Caco-2 (cell line): ENCODE measurements around the gene RIMS4. TPM values are rescaled to one million over a fixed set of nuclear protein-coding genes. Genes with fewer than 3 reads are reported as not detected.

Experiments
- BruUV-seq: library from RNA; stranded (reverse); fragments of 400-500 nt; replicated peaks from 2 replicates; lab custom pipeline; 2021; lab: Mats Ljungman, UMichigan
- CTCF ChIA-PET: fragments of 300-600 bp; sonication (Branson Sonifier 250); formaldehyde crosslinking; loops from one replicate; lab custom pipeline; 2022; ENCODE audit warnings: antibody characterized with exemption; lab: Charles Lee
- POLR2A ChIA-PET: fragments of 300-600 bp; sonication (Branson Sonifier 250); formaldehyde crosslinking; loops from one replicate; lab custom pipeline; 2022; ENCODE audit warnings: antibody characterized with exemption; lab: Charles Lee
- DNase-seq, 2 experiments: peaks; one replicate each; pipeline versions ENCODE4 v3.0.0 to v3.0.0-alpha.2; 2020 to 2022
- H3K27me3 ChIP-seq: replicated peaks from 2 replicates; pipeline ENCODE4 v1.6.0; 2011; ENCODE audit warnings: low read length; ENCODE audit not compliant: control insufficient read depth, insufficient read depth
- H3K36me3 ChIP-seq: 2 replicates; pipeline ENCODE4 v1.5.1; 2011; ENCODE audit warnings: low read length; ENCODE audit not compliant: control insufficient read depth, insufficient read depth
- H3K4me1 ChIP-seq: fragments of 250-450 bp; sonication (Bioruptor Pico); 2 replicates; pipeline ENCODE4 v1.5.1; 2020; ENCODE audit warnings: mild to moderate bottlenecking
- H3K4me3 ChIP-seq: 2 replicates; pipeline ENCODE4 v1.5.1; 2011; ENCODE audit warnings: low read depth, mild to moderate bottlenecking, control low read depth, low read length
- H3K9me3 ChIP-seq: fragments of 250-450 bp; sonication (Bioruptor Pico); 2 replicates; pipeline ENCODE4 v1.5.1; 2020; ENCODE audit warnings: mild to moderate bottlenecking, moderate library complexity
- H3K27ac Mint-ChIP-seq: one replicate; pipeline ENCODE4 v1.8.0; 2022; ENCODE audit warnings: mixed read lengths; ENCODE audit not compliant: unreplicated experiment
- H3K27me3 Mint-ChIP-seq: one replicate; pipeline ENCODE4 v1.8.0; 2022; ENCODE audit warnings: mixed read lengths; ENCODE audit not compliant: insufficient read depth, unreplicated experiment
- H3K36me3 Mint-ChIP-seq: one replicate; pipeline ENCODE4 v1.8.0; 2022; ENCODE audit warnings: mild to moderate bottlenecking, mixed read lengths; ENCODE audit not compliant: insufficient read depth, unreplicated experiment
- H3K4me1 Mint-ChIP-seq: one replicate; pipeline ENCODE4 v1.8.0; 2022; ENCODE audit warnings: low read depth, mixed read lengths; ENCODE audit not compliant: unreplicated experiment
- H3K4me3 Mint-ChIP-seq: one replicate; pipeline ENCODE4 v1.8.0; 2022; ENCODE audit warnings: mild to moderate bottlenecking, moderate library complexity, mixed read lengths; ENCODE audit not compliant: unreplicated experiment
- H3K9me3 Mint-ChIP-seq: one replicate; pipeline ENCODE4 v1.8.0; 2022; ENCODE audit warnings: mixed read lengths; ENCODE audit not compliant: unreplicated experiment
- intact Hi-C: fragments of 100-400 bp; cut with micrococcal nuclease; formaldehyde crosslinking; loops from one replicate; pipeline ENCODE4 v1.10.0; 2022; ENCODE audit not compliant: unreplicated experiment
- total RNA-seq: library from RNA; stranded (reverse); gene quantifications from 2 replicates; pipeline ENCODE4 v1.2.3, GENCODE V29; 2022
- TF ChIP-seq, protein P1 (sequence below), 2 experiments: fragments of 200-600 bp in 1 of 2; IDR thresholded peaks; 1 replicate in 1 of 2; 2 replicates in 1 of 2; pipeline versions ENCODE4 v1.5.1 to v1.8.0; 2011 to 2022; ENCODE audit warnings: antibody characterized with exemption in 1 of 2, control low read depth in 1 of 2, inconsistent platforms in 1 of 2, low read depth in 1 of 2, low read length in 1 of 2, mild to moderate bottlenecking in 1 of 2, moderate library complexity in 1 of 2; ENCODE audit not compliant: insufficient read depth in 1 of 2, severe bottlenecking in 1 of 2, unreplicated experiment in 1 of 2

The RIMS4 gene
- total RNA-seq, 1 experiment from 2014 or later, result 9.0 TPM

GRCh38 chr20:44704551-44704971, 105.8 kb downstream of the RIMS4 start:
- Histone ChIP-seq H3K36me3 (no peaks in the 10 kb centered on the region), H3K9me3 (no peaks in the 10 kb centered on the region), H3K27me3 (no peaks in the 10 kb centered on the region; the same call in 1 of the 2 replicates), H3K4me3 (no peak overlapping the region), H3K4me1 (no peaks in the 10 kb centered on the region)
- ChIA-PET CTCF (interaction anchor here (0.6 to 2.0 kb wide), 3 partner anchors 14 to 27 kb away, joined by 3 to 6 read pairs (median 6); no protein-coding TSS in a partner anchor), POLR2A (interaction anchor here (0.7 kb wide), 1 partner anchor 181 kb away, joined by 5 read pairs; the partner anchor contains the start of gene YWHAB)
- Mint-ChIP-seq H3K4me3 (no peak overlapping the region), H3K36me3 (no peaks in the 10 kb centered on the region), H3K9me3 (no peaks in the 10 kb centered on the region), H3K27ac (no peak overlapping the region), H3K27me3 (peaks cover 2% of the 10 kb centered on the region), H3K4me1 (no peaks in the 10 kb centered on the region)
- no peak for DNase-seq
- TF ChIP-seq, protein P1, sequence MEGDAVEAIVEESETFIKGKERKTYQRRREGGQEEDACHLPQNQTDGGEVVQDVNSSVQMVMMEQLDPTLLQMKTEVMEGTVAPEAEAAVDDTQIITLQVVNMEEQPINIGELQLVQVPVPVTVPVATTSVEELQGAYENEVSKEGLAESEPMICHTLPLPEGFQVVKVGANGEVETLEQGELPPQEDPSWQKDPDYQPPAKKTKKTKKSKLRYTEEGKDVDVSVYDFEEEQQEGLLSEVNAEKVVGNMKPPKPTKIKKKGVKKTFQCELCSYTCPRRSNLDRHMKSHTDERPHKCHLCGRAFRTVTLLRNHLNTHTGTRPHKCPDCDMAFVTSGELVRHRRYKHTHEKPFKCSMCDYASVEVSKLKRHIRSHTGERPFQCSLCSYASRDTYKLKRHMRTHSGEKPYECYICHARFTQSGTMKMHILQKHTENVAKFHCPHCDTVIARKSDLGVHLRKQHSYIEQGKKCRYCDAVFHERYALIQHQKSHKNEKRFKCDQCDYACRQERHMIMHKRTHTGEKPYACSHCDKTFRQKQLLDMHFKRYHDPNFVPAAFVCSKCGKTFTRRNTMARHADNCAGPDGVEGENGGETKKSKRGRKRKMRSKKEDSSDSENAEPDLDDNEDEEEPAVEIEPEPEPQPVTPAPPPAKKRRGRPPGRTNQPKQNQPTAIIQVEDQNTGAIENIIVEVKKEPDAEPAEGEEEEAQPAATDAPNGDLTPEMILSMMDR (IDR thresholded peaks at IDR 0.05; ENCODE audit: insufficient read depth in 1 of 2, low read depth in 1 of 2, low read length in 1 of 2, severe bottlenecking in 1 of 2, unreplicated experiment in 1 of 2), result no peak
- no TSS peak for BruUV-seq
- intact Hi-C loops, result no loop called here

DNA sequence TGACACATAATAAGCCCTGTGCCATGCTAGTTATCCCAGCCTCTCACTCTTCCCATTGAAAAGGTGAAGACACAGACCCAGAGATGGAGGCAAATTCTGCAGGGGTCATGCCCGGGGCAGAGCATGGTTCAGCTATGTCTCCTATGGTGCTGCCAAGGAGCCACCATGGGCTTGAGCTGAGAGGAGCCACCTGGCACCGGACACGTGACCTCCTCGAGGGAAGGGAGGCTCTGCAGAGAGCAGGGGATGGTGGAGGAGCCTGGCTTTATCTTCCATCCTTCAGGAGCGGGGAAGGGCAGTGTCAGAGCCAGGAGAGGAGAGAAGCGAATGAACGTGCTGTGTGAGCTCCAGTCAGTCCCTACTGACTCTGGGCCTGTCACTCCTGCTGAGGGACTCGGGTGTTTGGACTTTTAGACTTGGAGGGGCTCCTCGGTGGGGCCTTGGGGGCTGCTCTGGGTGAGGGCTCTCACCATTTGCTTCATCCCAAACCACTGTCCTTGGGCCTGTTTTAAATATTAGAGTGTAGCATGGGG, 106.3 kb downstream of the RIMS4 start:
- TF ChIP-seq, protein P1 (IDR thresholded peaks at IDR 0.05; ENCODE audit: insufficient read depth in 1 of 2, low read depth in 1 of 2, low read length in 1 of 2, severe bottlenecking in 1 of 2, unreplicated experiment in 1 of 2), result no peak
- Histone ChIP-seq H3K4me1 (no peaks in the 10 kb centered on the region), H3K36me3 (no peaks in the 10 kb centered on the region), H3K4me3 (no peak overlapping the region), H3K27me3 (no peaks in the 10 kb centered on the region; the same call in 1 of the 2 replicates), H3K9me3 (no peaks in the 10 kb centered on the region)
- CTCF ChIA-PET, result no interaction called here
- H3K9me3 Mint-ChIP-seq, result no peaks in the 10 kb centered on the region
- H3K27ac Mint-ChIP-seq, result no peak overlapping the region
- intact Hi-C loops, result no loop called here
- no peaks in the 10 kb centered on the region for H3K4me1 Mint-ChIP-seq
- BruUV-seq, result no TSS peak
- POLR2A ChIA-PET, result no interaction called here
- no peak overlapping the region for H3K4me3 Mint-ChIP-seq
- H3K27me3 Mint-ChIP-seq, result peaks cover 2% of the 10 kb centered on the region
- no peak for DNase-seq
- H3K36me3 Mint-ChIP-seq, result no peaks in the 10 kb centered on the region

DNA sequence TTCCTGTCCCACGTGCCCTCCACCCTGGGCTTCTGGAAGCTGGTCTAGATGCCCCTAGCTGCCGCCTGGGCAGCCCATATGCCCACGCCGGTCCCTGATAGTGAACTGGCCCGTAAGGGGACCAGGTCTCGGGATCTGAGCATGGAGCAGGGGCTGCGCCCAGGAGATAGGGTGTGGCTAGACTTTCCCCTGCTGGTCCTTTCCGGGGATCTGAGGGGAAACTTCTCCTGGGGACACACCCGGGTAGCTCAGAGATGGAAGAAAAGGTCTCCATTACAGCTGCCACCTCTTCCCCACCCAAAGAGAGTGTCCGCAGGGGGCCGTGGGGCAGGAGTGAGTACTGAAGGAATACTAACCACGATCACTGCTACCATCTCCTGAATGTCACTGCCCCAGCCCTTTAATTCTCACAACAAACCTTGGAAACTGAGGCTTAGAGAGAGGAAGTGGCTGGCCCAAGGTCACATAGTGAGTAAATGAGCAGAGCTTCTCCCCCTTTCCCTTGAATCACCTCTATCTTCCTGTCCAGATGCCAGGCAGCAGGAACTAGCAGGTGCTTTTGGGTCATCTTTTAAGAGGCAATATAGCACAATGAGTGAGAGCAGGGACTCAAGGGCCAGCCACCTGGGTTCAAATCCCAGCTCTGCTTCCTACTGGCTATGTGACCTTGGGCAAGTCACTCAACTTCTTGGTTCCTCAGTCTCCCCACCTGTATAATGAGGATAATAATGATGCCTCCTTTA, 107.0 kb downstream of the RIMS4 start:
- CTCF ChIA-PET, result interaction anchor here (1.0 kb wide), 1 partner anchor 19 kb away, joined by 3 read pairs; no protein-coding TSS in a partner anchor
- Histone ChIP-seq H3K9me3 (no peaks in the 10 kb centered on the region), H3K4me1 (no peaks in the 10 kb centered on the region), H3K27me3 (no peaks in the 10 kb centered on the region; the same call in 1 of the 2 replicates), H3K36me3 (no peaks in the 10 kb centered on the region), H3K4me3 (no peak overlapping the region)
- Mint-ChIP-seq H3K9me3 (no peaks in the 10 kb centered on the region), H3K27me3 (peaks cover 2% of the 10 kb centered on the region), H3K27ac (no peak overlapping the region), H3K4me1 (no peaks in the 10 kb centered on the region), H3K4me3 (no peak overlapping the region), H3K36me3 (no peaks in the 10 kb centered on the region)
- DNase-seq, result no peak
- intact Hi-C loops, result no loop called here
- no TSS peak for BruUV-seq
- TF ChIP-seq, protein P1 (IDR thresholded peaks at IDR 0.05; ENCODE audit: insufficient read depth in 1 of 2, low read depth in 1 of 2, low read length in 1 of 2, severe bottlenecking in 1 of 2, unreplicated experiment in 1 of 2), result no peak
- POLR2A ChIA-PET, result interaction anchor here (0.6 kb wide), 1 partner anchor 182 kb away, joined by 4 read pairs; the partner anchor contains the start of gene YWHAB
